ENCODE data around the gene RAB30.

DNA sequence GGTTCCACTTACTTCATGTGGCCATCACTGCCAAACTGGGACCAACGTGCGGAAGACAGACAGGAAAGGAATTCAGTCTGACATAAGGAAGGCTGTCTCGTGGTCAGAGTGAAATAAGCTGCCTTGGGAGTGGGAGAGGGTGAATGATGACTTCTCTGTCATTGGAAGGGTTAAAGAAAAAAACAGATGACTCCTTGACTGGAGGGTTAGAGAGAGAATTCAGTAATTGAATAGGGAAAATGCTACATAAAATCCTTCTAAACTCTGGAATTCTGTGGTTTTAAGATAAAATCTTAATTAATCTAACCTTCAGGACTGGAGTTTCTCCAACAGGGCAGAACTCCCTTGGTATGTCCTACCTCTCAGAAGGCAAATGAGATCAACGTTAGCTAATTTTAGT lies 33.8 kb downstream of the RAB30 start:
- TF ChIP-seq CTCF (IDR thresholded peaks at IDR 0.05; ENCODE audit: low read depth, low read length, poor library complexity, severe bottlenecking) (no peak), EZH2phosphoT487 (IDR thresholded peaks at IDR 0.05; ENCODE audit: borderline replicate concordance, low read length) (no peak)

Measured in DOHH2 (cell line).